CD4-positive, alpha-beta T cell treated with Interleukin-10 for 1 hour (primary cell): ENCODE data around the gene DNASE1L2.
"Not testable (repeated sequence)": the region's sequence is repeated elsewhere in the genome, so short reads cannot be mapped to it uniquely, and the experiment has no call there.

Experiments
- DNase-seq: peaks from one replicate; pipeline ENCODE4 v3.0.0-alpha.2; 2020

Gene DNASE1L2

DNA sequence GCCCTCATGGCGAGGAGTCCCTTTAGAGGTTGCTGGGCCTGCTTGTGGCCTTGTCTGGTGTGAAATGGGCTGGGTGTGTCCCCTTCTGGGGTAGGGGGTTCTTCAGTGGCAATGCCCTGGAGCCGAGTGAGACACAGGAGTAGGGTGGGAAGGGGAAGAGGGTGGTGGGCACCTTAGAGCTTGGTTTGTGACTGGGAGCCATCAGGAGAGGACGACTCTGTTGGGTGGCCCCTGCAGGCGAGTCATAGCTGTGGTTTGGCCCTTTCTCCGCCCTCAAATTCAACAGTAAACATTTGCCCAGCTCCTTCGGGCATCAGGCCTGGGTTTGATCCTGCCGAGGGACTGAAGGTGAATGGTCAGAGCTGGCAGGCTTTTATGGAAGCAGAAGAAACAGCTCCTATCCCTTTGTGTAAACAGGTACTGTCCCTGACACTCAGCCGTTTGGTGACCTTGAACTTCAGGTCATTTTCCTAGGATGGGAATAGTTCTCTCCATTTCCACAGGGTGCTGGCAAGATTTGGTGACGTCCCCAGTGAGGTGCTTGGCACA lies 9.9 kb upstream of the DNASE1L2 start:
- no peak for DNase-seq

DNA sequence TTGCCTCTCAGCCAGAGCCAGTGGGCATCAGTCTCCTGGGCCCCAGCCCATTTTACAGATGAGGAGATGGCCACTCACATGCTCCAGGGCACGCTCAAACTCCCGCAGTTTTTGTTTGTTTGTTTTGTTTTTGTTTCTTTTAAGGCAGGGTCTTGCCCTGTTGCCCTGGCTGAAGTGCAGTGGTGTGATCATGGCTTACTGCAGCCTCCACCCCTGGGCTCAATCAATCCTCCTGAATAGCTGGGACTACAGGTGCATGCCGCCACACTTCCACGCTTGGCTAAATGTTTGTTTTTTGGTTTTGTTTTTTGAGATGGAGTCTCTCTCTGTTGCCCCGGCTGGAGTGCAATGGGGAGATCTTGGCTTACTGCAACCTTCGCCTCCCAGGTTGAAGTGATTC lies 9.3 kb upstream of the DNASE1L2 start:
- no peak for DNase-seq

DNA sequence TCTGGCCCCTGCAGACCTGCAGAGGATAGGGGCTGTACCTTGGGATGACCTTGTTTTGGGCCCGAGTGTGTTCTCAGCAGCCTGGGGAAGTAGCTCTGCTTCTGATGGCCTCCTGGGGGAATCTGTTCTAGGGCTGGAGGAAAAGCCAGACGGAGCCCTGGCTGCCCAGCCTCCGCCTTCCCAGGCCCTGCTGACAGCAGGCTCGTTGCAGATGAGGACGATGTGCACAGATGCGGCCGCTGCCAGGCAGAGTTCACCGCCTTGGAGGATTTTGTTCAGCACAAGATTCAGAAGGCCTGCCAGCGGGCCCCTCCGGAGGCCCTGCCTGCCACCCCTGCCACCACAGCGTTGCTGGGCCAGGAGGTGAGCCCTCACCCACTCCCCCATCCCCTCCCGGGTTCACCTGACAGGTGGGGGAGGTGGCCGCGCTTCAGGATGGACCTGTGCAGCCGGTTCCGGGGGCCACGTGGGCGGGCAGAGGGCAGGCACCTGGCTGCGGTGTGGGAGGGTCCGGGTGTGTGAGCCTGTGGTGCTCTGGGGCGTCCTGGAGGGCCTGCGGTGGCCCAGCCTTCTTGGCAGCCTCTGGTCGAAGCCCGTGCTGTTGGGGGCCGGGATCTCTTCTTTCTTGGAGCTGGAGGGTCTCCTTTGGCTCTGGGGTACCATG lies 8.0 kb upstream of the DNASE1L2 start:
- DNase-seq: no peak

DNA sequence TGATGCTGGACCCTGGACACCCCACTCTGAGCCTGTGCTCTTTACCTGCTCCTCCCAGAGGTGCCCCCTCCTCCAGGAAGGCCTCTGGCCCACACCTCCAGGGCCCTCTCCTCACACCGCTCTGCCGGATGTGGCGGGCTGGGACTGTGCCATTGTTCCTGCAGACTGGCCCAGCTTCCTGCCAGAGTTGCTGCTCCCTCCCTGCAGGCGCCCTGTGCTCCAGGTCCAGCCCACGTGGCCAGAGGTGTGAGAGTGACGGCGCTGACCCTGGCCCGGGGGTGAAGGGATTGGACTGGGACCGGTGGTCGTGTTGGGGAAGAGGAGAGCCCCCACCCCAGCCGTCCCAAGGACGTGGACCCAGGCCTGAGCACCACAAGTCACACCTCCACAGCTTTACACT lies 7.2 kb upstream of the DNASE1L2 start:
- no peak for DNase-seq

DNA sequence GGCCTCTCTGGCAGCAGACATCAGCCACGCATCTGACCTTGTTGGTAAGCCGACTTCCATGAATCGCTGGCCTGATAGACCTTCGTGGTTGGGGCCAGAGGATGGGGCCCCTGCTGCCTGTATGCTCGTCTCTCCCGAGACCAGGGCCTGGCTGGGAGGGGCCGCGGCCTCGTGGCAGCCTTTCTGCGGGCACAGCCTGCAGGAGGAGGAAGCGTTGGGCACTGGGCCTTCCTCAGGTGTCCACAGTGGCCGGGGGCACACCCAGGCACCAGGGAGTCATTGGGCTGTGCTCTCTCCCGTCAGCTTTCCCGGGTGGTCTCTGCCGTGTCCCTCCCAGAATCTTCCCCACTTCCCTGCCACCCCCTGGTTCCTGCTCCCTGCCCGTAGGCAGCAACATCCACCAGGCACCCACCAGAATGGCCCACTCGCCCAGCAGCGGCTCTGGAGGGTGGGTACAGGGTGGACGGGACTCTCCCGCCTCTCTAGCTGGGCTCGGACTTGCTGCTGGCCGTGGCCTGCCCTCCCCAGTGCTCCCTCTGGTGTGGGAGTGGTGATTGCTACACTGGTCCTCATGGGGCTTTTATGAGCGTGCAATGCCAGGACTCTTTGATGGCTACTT lies 6.5 kb upstream of the DNASE1L2 start:
- no peak for DNase-seq

DNA sequence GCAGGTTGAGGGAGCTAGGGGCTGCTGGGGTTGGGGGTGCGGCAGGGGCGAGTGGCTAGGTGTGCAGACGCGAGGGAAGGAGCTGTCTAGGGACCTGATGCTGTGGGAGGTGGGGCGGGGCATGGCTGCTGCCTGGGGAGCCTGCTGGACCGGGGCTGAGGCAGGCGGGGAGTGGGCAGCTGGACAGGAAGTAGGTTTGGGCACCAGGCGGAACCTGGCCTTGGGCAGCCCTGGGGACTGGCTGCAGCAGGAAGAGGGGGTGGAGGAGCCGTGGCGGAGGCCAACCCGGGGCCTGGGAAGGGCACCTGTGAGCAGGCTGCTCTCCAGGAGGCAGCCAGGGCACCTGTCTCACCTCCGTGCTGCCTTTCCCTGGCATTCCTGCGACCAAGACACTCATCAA lies 5.9 kb upstream of the DNASE1L2 start:
- DNase-seq: no peak

DNA sequence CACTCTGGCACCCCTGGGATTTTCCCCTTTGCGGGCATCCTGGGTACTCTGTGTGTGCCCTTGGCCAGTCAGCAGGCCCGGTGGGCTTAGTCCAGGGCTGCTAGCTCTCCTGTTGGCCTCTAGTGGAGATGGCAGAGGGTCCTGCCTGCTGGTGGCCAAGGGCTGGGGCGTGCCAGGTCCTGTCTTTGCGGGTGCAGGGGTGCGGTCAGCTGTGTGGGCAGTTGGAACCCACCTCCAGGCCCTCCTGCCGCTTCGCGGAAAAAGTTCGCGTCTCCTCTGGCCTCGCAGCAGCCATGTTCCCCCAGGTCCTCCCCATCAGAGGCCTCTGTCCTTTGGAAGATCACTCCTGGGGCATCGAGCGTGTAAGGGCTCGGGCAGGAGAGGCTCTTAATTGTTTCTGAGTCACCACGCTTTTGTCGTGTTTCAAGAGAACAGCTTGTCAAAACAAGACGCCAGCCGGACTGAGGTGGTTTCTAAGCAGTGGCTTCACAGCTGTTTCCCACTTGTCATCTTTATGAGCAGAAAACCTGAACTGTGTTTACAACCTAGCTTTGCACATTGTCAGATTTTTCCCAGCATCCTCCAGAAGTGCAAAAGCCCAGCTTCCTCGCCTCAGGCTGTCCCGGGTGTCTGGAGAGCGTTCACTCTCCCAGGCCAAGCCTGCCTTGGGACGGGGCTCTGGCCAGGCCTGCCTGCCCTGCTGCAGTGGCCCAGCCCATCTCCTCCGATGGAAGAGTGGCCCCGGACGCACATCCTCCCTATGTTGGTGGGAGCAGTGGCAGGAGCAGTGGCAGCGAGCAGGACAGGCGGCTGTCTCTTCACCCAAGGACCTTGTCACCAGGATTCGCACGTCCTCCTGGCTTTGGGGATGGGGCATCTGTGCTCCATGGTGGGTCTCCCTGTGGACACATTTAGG lies 5.0 kb upstream of the DNASE1L2 start:
- DNase-seq: no peak

DNA sequence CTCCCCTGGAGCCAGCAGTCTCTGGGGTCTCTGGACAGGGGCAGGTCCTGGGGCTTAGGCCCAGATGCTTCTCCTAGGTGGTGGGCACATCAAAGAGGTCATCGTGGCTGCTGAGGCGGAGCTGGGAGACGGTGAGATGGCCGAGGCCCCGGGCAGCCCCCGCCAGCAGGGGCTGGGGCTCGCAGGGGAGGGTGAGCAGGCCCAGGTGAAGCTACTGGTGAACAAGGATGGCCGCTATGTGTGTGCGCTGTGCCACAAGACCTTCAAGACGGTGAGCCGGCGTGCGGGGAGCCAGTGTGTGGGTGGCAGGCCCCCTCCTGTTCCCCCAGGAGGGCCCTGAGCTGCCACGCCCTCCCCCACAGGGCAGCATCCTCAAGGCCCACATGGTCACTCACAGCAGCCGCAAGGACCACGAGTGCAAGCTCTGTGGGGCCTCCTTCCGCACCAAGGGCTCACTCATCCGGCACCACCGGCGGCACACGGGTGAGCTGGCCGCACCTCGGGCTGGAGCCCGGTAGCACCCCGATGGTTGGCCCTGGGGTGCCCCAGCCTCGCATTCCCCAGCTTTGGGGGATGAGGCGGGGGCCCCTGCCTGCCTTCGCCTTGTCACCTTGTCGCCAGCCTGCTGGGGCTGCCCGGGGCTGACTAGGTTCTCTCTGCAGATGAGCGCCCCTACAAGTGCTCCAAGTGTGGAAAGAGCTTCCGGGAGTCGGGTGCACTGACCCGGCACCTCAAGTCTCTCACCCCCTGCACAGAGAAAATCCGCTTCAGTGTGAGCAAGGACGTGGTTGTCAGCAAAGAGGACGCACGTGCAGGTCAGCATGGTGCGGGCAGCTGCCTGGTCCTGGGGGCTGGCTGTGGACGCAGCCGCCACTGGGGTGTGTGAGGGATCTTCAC lies 3.9 kb upstream of the DNASE1L2 start:
- DNase-seq: no peak

DNA sequence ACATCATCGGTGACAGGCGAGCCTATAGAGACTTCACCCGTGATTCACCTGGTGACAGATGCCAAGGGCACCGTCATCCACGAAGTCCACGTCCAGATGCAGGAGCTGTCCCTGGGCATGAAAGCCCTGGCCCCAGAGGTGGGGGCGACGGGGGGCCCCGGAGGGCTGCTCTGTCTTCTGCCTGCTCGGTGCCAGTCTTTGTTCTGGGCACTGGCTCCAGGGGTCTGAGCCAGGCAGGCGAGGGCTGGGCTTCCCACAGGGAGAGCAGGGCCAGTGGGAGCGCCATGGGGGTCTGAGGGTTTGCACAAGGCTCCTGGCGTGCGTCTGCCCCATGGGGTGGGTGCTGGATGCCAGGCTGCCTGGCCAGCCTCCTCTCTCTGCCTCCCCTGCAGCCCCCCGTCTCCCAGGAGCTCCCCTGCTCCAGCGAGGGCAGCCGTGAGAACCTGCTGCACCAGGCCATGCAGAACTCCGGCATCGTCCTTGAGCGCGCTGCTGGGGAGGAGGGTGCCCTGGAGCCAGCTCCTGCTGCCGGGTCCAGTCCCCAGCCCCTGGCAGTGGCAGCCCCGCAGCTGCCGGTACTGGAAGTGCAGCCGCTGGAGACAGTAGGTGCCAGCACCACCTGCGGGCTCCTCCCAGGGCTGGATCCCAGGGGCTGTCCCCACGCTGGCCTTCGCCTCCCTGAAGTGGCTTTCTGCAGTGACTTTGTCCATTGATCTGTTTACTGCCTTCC lies 3.0 kb upstream of the DNASE1L2 start:
- DNase-seq: no peak

DNA sequence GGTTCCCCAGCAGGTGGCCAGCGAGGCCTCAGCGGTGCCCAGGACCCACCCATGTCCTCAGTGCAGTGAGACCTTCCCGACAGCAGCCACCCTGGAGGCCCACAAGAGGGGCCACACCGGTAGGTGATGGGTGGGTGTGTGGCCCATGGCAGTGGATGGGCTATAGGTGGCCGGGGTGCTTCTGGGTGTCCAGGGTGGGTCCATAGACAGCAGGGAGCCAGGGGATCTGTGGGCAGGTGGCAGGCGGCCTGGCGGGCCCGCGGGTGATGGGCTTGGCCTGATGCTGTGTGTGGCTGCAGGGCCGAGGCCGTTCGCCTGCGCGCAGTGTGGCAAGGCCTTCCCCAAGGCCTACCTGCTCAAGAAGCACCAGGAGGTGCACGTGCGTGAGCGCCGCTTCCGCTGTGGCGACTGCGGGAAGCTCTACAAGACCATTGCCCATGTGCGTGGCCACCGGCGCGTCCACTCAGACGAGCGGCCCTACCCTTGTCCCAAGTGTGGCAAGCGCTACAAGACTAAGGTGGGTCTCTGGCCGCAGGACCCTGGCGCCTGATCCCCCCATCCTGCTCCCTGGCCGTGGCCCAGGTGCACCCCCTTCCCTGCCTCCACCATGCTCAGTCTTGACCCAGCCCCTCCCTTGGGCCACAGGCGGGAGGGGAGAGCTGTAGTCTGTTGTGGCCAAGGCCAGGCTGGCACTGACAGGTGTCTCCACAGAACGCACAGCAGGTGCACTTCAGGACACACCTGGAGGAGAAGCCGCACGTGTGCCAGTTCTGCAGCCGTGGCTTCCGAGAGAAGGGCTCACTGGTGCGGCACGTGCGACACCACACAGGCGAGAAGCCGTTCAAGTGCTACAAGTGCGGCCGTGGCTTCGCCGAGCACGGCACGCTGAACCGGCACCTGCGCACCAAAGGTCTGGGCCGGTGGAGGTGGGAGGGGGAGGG lies 2.1 kb upstream of the DNASE1L2 start:
- DNase-seq: no peak

DNA sequence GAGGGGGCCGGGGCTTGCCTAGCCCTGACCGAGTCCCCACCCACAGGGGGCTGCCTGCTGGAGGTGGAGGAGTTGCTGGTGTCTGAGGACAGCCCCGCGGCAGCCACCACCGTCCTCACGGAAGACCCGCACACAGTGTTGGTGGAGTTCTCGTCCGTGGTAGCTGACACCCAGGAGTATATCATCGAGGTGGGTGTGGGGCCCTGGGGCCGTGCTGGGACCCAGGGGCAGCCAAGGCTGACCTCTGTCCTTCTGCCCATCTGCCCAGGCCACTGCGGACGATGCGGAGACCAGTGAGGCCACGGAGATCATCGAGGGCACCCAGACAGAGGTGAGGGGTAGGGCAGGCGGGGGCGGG lies 1.5 kb upstream of the DNASE1L2 start:
- DNase-seq: no peak

DNA sequence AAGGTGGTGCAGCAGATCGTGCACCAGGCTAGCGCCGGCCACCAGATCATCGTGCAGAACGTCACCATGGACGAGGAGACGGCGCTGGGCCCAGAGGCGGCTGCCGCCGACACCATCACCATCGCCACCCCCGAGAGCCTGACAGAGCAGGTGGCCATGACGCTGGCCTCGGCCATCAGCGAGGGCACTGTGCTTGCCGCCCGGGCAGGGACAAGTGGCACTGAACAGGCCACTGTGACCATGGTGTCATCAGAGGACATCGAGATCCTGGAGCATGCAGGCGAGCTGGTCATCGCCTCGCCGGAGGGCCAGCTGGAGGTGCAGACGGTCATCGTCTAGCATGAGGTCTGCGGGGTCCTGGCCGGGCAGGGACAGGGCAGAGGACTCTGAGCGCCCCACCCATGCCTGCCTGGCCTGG lies 1.0 kb upstream of the DNASE1L2 start:
- no peak for DNase-seq

DNA sequence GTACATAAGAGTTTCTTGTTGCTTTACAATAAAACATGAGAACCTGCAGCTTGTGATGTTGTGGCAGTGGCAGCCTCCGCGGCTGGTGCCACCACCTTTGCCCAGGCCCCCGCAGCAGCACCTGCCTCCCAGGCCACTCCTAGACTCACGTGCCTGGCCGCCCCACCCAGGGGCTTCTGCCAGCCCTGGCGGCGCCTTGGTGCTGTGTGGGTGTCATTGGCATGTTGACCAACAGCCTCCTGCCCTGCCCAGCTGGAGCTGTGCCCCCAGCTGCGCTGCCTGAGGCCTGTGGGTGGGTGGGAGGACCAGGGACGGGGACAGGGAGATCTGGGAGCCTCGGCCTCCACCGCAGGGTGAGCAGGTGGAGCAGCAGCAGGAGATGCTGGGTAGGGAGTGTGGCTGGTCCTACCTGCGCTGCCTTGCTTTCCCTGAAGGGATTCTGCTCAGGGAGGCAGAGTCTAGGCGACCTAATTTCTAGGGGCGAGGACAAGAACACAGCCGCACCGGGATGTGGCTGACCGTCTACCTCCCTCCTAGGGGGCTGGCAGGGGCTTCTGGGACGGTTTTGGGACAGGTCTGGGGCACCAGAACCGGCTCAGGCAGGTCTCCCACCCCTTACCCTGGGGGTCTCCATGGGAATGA lies 428 bp upstream of the DNASE1L2 start:
- no peak for DNase-seq

DNA sequence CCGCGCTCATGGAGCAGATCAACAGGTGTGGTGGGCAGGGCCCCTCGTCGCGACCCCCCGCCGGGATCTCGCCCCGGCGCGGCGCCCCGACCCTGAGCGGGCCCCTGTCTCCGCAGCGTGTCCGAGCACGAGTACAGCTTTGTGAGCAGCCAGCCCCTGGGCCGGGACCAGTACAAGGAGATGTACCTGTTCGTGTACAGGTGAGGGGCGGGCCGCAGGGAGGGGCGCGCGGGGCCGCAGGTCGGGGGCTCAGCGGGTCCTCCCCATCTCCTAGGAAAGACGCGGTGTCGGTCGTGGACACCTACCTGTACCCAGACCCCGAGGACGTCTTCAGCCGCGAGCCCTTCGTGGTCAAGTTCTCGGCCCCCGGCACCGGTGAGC lies 848 bp downstream of the DNASE1L2 start:
- no peak for DNase-seq

DNA sequence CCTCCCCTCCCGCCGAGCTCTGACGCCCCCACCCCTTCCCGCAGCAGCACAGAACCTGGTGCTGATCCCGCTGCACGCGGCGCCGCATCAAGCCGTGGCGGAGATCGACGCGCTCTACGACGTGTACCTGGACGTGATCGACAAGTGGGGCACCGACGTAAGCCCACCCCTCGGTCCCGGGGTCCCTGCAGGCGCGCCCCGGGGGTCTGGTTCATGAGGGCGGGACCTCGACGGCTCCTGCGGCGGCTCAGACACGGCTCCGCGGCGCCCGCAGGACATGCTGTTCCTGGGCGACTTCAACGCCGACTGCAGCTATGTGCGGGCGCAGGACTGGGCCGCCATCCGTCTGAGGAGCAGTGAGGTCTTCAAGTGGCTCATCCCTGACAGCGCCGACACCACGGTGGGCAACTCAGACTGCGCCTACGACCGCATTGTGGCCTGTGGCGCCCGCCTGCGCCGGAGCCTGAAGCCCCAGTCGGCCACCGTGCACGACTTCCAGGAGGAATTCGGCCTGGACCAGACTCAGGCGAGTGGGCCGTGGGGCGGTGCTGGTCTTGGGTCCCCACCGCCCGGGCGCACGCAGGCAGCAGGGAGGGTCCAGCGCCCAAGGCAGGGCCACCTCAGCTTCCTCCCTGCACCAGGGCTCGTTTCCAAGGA lies 1.4 kb downstream of the DNASE1L2 start:
- DNase-seq: no peak

DNA sequence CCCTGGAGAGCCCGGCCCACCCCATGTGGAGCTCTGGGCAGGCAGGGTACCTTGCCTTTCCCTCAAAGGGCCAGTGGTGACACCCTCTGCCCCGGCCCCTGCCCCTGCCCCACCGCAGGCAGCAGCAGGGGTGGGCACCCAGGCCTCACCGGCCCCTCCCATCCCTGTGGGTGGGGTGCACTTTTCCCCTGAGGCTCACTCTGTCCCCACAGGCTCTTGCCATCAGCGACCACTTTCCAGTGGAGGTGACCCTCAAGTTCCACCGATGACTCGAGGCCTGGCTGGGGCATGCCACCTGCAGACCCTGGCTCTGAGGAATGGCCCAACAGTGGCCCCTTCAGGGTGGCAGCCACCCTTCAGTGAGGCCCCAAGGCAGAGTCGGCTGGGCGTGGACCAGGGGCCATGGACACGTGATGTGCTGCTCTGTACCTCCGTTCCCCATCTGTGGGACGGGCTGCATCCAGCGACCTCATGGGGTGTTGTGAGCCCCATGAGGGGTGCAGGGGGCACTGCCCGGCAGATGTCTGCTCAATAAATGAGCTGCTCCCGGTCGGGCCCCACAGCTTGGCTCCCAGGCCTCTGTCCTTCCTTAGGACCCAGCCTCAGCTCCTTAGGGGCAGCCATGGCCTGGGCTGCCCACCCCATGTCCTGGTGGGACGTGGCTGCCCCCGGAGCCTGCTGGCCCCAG lies 2.0 kb downstream of the DNASE1L2 start:
- DNase-seq: no peak

DNA sequence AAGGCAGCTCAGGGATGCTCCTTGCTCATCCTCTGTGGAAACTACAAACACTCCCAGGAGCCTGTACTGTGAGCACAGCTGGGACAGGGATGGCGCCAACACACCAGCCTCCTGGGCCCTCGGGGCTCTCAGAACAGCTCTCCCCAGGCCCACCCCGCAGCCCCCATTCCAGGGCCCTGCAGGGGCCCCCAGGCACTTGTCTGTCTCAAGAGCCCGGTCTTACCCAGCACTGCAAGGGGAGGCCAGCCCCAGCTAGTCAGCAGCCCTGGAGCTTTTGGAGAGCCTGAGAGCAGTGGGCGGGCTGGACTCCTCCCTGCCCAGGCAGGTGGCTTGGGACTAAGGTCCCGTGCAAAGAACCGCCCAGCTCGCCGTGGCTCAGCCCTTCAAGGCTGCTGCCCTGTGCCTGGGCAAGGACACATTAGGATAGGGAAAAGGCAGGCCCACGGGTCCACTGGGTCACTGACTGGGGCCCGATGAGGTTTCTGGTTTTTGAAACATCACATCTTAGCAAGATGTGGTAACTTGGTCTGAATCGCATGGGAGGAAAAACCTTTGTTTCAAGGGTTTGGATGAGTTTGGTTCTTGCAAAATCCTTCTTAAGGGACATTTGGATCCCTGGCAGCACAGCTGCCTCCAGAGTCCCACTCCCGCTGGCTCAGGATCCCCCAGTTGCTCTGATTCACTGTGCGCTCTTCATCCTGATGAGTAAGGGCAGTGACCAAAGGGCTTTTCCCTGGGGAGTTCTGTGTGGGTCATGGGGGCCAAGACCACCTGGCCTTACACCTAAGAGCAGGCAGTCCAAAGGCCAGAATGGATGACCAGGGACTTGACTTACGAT lies 2.8 kb downstream of the DNASE1L2 start:
- no peak for DNase-seq

DNA sequence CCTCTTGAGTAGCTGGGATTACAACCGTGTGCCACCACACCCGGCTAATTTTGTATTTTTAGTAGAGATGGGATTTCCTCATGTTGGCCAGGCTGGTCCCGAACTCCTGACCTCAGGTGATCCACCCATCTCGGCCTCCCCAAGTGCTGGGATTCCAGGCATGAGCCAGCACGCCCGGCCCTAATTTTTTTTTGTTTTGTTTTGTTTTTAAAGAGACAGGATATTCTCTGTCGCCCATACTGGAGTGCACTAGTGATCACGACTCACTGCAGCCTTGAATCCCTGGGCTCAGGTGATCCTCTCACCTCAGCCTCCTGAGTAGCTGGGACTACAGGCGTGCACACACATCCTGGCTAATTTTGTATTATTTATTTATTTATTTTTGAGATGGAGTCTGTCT lies 4.1 kb downstream of the DNASE1L2 start:
- not testable (repeated sequence) for DNase-seq
